Ureter (tissue), 1 donor: ENCODE results near the gene PPFIA2. TPM values are rescaled to one million over a fixed set of nuclear protein-coding genes. Genes with fewer than 3 reads are reported as not detected.
"Not testable (repeated sequence)": the region's sequence is repeated elsewhere in the genome, so short reads cannot be mapped to it uniquely, and the experiment has no call there.

Experiments used
- DNase-seq: peaks from one replicate; pipeline ENCODE4 v3.0.0-alpha.2; 2020; ENCODE audit warnings: low spot score
- total RNA-seq: library from RNA; stranded (reverse); gene quantifications from one replicate; pipeline ENCODE4 v1.2.4, GENCODE V29; 2023
- donor health status: DM: yes; HTN: yes; CAD: no.

The PPFIA2 gene
- total RNA-seq, 1 donor from 2014 or later: 18.5 TPM

DNA sequence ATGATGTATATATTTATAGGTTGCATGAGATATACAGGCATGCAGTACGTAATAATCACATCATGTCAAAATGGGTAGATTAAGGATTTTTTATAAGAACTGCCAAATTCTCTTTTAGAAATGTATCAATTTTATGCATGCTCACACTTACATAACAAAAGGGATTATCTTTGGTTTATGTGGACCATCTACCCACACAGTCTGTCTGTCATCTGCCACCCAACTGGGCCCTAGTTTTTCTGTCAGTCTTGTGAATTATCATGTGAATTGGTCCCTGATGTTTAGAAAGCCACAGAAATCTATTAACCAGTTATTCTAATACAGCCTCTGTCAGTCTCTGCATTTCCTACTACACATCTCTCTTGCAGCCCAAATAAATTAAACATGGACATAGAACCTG lies 547.8 kb downstream of the PPFIA2 start:
- DNase-seq: no peak

- DNase-seq: not testable (repeated sequence)
Measured at GRCh38 chr12:81209772-81210225, 549.4 kb downstream of the PPFIA2 start.

DNA sequence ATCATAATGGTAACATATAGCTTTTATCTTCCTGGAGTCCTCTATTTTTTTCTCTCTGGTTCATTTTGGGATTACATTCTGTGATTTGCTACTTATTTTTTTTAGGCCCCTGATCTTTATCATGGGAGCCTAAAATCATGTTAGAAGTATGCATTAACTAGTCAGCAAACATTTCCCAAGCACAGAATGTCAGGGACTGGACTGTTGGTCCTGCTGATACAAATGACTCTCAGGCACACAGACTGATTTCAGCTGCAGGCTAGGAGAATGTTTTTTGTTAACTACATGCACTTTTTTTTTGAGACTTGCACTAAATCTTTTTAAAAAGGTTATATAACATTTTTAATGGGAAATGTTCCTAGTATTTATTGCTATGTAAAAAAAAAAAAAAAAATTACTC lies 550.1 kb downstream of the PPFIA2 start:
- no peak for DNase-seq

DNA sequence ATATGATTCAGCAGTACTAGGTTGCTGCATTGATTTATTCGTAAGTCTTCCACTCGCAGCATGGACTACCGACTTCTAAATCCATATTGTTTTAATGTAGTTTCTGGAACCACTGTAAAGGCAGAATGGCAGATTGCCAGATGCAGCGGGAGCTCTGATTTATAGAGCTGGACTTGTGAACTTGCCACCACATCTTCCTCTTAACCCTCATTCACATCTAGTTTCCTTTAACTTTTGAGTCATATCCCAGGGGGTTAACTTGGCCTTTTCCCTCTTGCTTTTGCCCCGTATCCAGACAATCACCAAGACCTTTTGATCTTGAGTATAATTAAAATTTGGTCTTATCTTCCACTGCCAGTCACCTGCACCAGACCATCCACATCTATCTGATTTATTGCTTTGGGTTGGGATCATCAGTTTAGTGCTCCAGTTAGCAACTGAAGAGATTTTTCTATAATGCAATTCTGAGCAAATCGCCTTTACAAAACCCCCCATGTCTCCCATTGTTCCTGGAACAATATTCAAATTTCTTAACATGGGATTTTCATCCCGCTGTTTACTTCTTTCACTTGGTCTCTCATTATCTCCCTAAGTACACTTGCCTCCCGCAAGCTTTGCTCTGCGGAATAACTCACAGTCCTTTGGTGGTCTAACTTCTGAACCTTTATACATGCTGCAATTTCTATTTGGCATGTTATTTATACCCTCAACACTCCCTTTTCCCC lies 550.8 kb downstream of the PPFIA2 start:
- DNase-seq: no peak
